Uterus (tissue), 2 donors: ENCODE data around the gene SLC23A2.

Experiments used
- CTCF ChIP-seq, 4 experiments: fragments of 200-600 bp in 2 of 4; fragments of 450-650 bp in 2 of 4; sonication (generic) in 2 of 4; IDR thresholded peaks; one replicate each; pipeline ENCODE4 v1.5.1; 2016 to 2019; ENCODE audit warnings: antibody characterized with exemption in 4 of 4, mild to moderate bottlenecking in 2 of 4, moderate library complexity in 1 of 4
- POLR2A ChIP-seq, 2 donors: fragments of 450-650 bp; IDR thresholded peaks; one replicate each; pipeline ENCODE4 v1.6.1; 2016; ENCODE audit warnings: antibody characterized with exemption in 2 of 2, mild to moderate bottlenecking in 1 of 2, moderate library complexity in 1 of 2

DNA sequence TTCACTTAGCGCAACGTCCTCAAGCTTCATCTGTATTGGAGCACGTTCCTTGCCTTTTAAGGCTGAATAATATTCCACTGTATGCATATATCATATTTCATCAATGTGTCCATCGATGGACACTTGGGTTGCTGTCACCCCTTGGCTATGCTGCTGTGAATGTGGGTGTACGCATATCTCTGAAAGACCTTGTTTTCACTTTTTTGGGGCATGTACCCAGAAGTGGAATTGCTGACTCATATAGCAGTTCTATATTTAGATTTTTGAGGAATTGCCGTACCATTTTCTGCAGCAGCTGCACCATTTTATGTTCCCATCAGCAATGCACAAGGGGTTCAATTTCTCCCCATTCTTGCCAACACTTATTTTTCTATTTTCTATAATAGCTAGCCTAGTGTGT, 22.8 kb upstream of the SLC23A2 start:
- TF ChIP-seq POLR2A (IDR thresholded peaks at IDR 0.05) = no peak
- no peak for TF ChIP-seq CTCF (IDR thresholded peaks at IDR 0.05)
